Fibroblast of lung (primary cell): Measurements from ENCODE around the gene SEMA5A. TPM values are rescaled to one million over a fixed set of nuclear protein-coding genes. Genes with fewer than 3 reads are reported as not detected.

Experiments used
- DNase-seq, 2 donors: peaks; one replicate each; pipeline versions ENCODE4 v3.0.0 to v3.0.0-alpha.2; 2010; ENCODE audit warnings: low read depth in 2 of 2
- H2AFZ ChIP-seq: 2 replicates; pipeline ENCODE4 v1.5.1; 2012; ENCODE audit warnings: low read length, control low read depth, inconsistent platforms
- H3K27ac ChIP-seq: 2 replicates; pipeline ENCODE4 v1.5.1; 2011; ENCODE audit warnings: low read length, control low read depth; ENCODE audit not compliant: insufficient read depth
- H3K27me3 ChIP-seq: 2 replicates; pipeline ENCODE4 v1.5.1; 2011; ENCODE audit warnings: mild to moderate bottlenecking, low read length; ENCODE audit not compliant: control insufficient read depth, insufficient read depth
- H3K36me3 ChIP-seq: 2 replicates; pipeline ENCODE4 v1.5.1; 2011; ENCODE audit warnings: low read length; ENCODE audit not compliant: control insufficient read depth, insufficient read depth
- H3K4me1 ChIP-seq: 2 replicates; pipeline ENCODE4 v1.5.1; 2011; ENCODE audit warnings: low read length; ENCODE audit not compliant: control insufficient read depth, insufficient read depth; ENCODE audit errors: extremely low read depth
- H3K4me2 ChIP-seq: 2 replicates; pipeline ENCODE4 v1.5.1; 2011; ENCODE audit warnings: low read length, control low read depth; ENCODE audit not compliant: insufficient read depth; ENCODE audit errors: extremely low read depth
- H3K4me3 ChIP-seq, 4 experiments: fragments of 200-600 bp in 1 of 4; sonication (generic) in 1 of 4; replicated peaks in 1 of 4; 2 replicates each; pipeline ENCODE4 v1.5.1; 2011 to 2016; ENCODE audit warnings: low read length in 4 of 4, low read depth in 3 of 4, mild to moderate bottlenecking in 3 of 4, control low read depth in 2 of 4, inconsistent platforms in 1 of 4, mixed read lengths in 1 of 4; ENCODE audit not compliant: insufficient read depth in 1 of 4; ENCODE audit errors: control extremely low read depth in 1 of 4
- H3K79me2 ChIP-seq: 2 replicates; pipeline ENCODE4 v1.5.1; 2012; ENCODE audit warnings: mild to moderate bottlenecking, low read length, inconsistent platforms; ENCODE audit not compliant: control insufficient read depth, insufficient read depth
- H3K9ac ChIP-seq: 2 replicates; pipeline ENCODE4 v1.5.1; 2011; ENCODE audit warnings: mild to moderate bottlenecking, low read length, control low read depth; ENCODE audit not compliant: insufficient read depth
- H3K9me3 ChIP-seq: 2 replicates; pipeline ENCODE4 v1.5.1; 2012; ENCODE audit warnings: low read depth, low read length; ENCODE audit not compliant: control insufficient read depth, insufficient read depth
- H4K20me1 ChIP-seq: 2 replicates; pipeline ENCODE4 v1.5.1; 2011; ENCODE audit warnings: low read length; ENCODE audit not compliant: control insufficient read depth, insufficient read depth; ENCODE audit errors: extremely low read depth
- EZH2 ChIP-seq: IDR thresholded peaks from 2 replicates; pipeline ENCODE4 v1.5.1; 2012; ENCODE audit warnings: low read length, control low read depth, mild to moderate bottlenecking; ENCODE audit errors: missing control alignments
- polyA plus RNA-seq, 2 donors: library from polyadenylated mRNA; depleted of rRNA in 1 of 2; stranded (reverse) in 1 of 2; unstranded in 1 of 2; fragments of >200 nt; gene quantifications; 2 replicates each; pipeline ENCODE4 v1.2.1, GENCODE V29; 2011 to 2012; ENCODE audit warnings: missing spikeins in 1 of 2
- total RNA-seq: library from RNA; depleted of rRNA; stranded (reverse); fragments of >200 nt; gene quantifications from 2 replicates; pipeline ENCODE4 v1.2.1, GENCODE V29; 2014
- TF ChIP-seq, protein P1 (sequence below), 2 donors: IDR thresholded peaks in 1 of 2; conservative IDR thresholded peaks in 1 of 2; 1 replicate in 1 of 2; 2 replicates in 1 of 2; pipeline ENCODE4 v1.5.1; 2011 to 2012; ENCODE audit warnings: low read length in 2 of 2, control low read depth in 1 of 2, inconsistent platforms in 1 of 2, low read depth in 1 of 2, mild to moderate bottlenecking in 1 of 2

Gene SEMA5A
- total and polyA plus RNA-seq, 2 donors (not counting 1 experiment from before 2014, with no cell fraction given), result 30.6 to 49.0 TPM

DNA sequence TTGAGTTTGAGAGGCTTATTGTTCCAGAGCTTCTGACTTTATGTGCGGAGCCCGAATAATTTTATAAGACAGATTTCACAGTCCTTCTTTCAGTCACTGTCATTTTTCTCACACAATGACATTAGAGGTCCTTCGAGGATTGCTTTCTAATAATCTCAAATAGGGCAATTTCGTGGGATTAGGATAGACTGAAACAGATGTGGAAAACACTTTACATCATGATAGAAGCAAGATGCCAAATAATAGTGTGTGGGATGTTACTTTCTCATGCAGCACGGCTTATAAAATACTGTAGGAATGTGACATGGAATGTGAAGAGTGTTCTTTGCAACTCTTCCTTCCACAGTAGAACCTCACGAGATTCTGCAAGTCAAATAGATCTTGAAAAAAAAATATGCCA is 451.3 kb downstream of the SEMA5A start:
- H3K36me3 ChIP-seq, result no peaks in the 10 kb centered on the region
- H3K79me2 ChIP-seq, result no peaks in the 10 kb centered on the region
- no peaks in the 10 kb centered on the region for H3K4me1 ChIP-seq
- H3K9ac ChIP-seq, result no peak overlapping the region
- no peak for TF ChIP-seq EZH2
- TF ChIP-seq, protein P1, sequence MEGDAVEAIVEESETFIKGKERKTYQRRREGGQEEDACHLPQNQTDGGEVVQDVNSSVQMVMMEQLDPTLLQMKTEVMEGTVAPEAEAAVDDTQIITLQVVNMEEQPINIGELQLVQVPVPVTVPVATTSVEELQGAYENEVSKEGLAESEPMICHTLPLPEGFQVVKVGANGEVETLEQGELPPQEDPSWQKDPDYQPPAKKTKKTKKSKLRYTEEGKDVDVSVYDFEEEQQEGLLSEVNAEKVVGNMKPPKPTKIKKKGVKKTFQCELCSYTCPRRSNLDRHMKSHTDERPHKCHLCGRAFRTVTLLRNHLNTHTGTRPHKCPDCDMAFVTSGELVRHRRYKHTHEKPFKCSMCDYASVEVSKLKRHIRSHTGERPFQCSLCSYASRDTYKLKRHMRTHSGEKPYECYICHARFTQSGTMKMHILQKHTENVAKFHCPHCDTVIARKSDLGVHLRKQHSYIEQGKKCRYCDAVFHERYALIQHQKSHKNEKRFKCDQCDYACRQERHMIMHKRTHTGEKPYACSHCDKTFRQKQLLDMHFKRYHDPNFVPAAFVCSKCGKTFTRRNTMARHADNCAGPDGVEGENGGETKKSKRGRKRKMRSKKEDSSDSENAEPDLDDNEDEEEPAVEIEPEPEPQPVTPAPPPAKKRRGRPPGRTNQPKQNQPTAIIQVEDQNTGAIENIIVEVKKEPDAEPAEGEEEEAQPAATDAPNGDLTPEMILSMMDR (conservative IDR thresholded peaks at IDR 0.05 in 1 of 2, IDR thresholded peaks at IDR 0.05 in 1 of 2; ENCODE audit: low read depth in 1 of 2, low read length in 2 of 2), result no peak
- no peak overlapping the region for H3K27ac ChIP-seq
- H3K27me3 ChIP-seq, result no peaks in the 10 kb centered on the region
- DNase-seq, result peak in 1 of 2 donors; percentile 39
- no peaks in the 10 kb centered on the region for H4K20me1 ChIP-seq
- no peak overlapping the region for H3K4me3 ChIP-seq
- H3K4me2 ChIP-seq, result no peak overlapping the region
- H2AFZ ChIP-seq, result no peak overlapping the region
- no peaks in the 10 kb centered on the region for H3K9me3 ChIP-seq

DNA sequence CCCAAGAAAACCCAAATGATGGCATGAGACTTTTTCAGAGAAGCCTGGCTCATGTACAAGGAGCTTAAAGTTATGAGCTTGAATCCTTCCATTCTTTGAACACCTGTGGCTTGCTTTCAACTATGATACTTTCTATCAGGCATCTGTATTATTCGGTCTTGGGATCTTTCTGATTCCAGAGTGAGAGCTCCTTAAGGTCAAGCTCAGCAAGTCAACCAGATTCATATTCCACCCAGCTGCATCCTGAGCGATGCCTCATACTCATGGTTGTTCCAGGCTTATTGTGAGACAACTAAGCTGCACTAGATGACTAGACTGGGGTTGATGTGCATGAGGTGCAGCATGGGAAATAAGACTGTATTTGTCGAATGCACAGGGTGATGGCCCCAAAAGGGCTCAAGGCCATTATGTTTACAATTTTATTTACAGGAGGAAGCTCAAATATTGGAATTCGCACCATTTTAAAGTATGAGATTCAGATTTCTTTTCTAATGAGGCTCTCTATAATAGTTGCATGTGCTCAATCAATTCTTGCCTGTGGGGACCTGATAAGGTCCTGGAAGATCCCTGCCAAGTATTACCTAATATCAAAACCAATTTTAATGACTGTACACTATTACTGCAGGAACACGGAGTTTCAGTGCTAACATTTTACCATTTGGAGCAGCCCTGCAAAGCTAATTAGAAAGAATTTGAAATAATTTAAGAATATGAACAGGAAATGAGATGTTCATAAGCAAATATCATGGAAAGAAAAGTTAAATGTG is 453.8 kb downstream of the SEMA5A start:
- DNase-seq, result no peak
- H3K4me1 ChIP-seq, result no peaks in the 10 kb centered on the region
- TF ChIP-seq EZH2, result no peak
- TF ChIP-seq, protein P1 (conservative IDR thresholded peaks at IDR 0.05 in 1 of 2, IDR thresholded peaks at IDR 0.05 in 1 of 2; ENCODE audit: low read depth in 1 of 2, low read length in 2 of 2), result no peak
- no peaks in the 10 kb centered on the region for H3K27me3 ChIP-seq
- no peaks in the 10 kb centered on the region for H4K20me1 ChIP-seq
- no peak overlapping the region for H2AFZ ChIP-seq
- no peak overlapping the region for H3K4me2 ChIP-seq
- no peaks in the 10 kb centered on the region for H3K9me3 ChIP-seq
- no peak overlapping the region for H3K4me3 ChIP-seq
- H3K27ac ChIP-seq, result no peak overlapping the region
- H3K79me2 ChIP-seq, result no peaks in the 10 kb centered on the region
- no peak overlapping the region for H3K9ac ChIP-seq
- H3K36me3 ChIP-seq, result no peaks in the 10 kb centered on the region

DNA sequence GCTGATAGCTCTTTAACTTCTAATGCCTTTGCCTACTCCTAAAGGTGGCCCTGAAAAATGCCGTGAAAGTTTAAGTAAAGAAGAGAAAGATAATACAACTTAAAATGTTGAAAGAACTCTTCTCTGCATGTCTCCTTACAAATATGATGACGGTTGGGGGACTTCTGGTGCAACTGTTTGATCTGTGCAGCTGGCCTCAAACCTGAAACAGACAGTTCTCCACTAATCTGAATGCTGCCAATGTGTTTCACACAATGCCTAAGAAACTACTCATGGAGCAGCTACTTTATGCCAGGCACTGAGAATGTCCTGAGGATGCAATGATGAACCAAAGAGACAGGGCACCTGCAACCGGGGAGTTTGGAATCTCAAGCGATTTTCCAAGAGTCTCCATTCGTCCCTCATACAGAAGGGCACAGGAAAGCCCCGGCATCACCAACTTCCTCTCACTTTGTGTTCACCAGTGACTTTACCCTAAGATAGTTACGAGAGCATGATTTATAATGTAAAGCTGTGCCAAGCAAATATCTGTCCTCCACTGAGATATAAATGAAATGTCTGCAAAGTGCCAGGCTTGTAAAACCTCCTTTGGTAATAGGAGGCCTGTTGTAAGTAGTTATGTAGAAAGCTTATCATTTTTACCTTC is 455.4 kb downstream of the SEMA5A start:
- no peaks in the 10 kb centered on the region for H3K4me1 ChIP-seq
- H3K9me3 ChIP-seq, result no peaks in the 10 kb centered on the region
- H4K20me1 ChIP-seq, result no peaks in the 10 kb centered on the region
- no peak overlapping the region for H3K4me2 ChIP-seq
- no peak for TF ChIP-seq EZH2
- TF ChIP-seq, protein P1 (conservative IDR thresholded peaks at IDR 0.05 in 1 of 2, IDR thresholded peaks at IDR 0.05 in 1 of 2; ENCODE audit: low read depth in 1 of 2, low read length in 2 of 2), result no peak
- H3K27me3 ChIP-seq, result no peaks in the 10 kb centered on the region
- no peak overlapping the region for H2AFZ ChIP-seq
- no peak overlapping the region for H3K27ac ChIP-seq
- no peak overlapping the region for H3K4me3 ChIP-seq
- H3K79me2 ChIP-seq, result no peaks in the 10 kb centered on the region
- no peak overlapping the region for H3K9ac ChIP-seq
- H3K36me3 ChIP-seq, result no peaks in the 10 kb centered on the region
- no peak for DNase-seq
